GM12874 (cell line): Measurements from ENCODE around the gene TRANK1.

Experiments used
- TF ChIP-seq, protein P1 (sequence below): IDR thresholded peaks from 2 replicates; pipeline ENCODE4 v1.5.1; 2011; ENCODE audit warnings: low read depth, mild to moderate bottlenecking, control low read depth, low read length, moderate library complexity; ENCODE audit not compliant: insufficient read depth

Gene TRANK1

DNA sequence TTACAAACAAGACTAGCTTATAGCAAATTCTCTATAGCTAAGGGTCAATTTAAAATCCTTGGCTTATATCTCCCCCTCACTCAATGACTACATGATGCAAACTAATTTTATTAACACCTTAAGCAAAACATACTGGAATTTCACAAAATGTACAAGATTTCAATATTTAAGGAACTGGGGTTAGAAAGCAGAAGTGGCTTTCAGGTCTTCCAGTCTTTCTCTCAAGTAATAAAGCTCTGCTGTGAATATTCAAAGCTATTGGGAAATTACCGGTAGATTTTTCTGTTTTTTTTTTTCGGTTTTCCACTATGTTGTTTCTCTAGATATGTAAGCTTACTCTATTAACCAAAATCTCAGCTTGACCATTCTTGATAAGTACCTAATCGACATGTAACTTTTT lies 44.2 kb upstream of the TRANK1 start:
- TF ChIP-seq, protein P1, sequence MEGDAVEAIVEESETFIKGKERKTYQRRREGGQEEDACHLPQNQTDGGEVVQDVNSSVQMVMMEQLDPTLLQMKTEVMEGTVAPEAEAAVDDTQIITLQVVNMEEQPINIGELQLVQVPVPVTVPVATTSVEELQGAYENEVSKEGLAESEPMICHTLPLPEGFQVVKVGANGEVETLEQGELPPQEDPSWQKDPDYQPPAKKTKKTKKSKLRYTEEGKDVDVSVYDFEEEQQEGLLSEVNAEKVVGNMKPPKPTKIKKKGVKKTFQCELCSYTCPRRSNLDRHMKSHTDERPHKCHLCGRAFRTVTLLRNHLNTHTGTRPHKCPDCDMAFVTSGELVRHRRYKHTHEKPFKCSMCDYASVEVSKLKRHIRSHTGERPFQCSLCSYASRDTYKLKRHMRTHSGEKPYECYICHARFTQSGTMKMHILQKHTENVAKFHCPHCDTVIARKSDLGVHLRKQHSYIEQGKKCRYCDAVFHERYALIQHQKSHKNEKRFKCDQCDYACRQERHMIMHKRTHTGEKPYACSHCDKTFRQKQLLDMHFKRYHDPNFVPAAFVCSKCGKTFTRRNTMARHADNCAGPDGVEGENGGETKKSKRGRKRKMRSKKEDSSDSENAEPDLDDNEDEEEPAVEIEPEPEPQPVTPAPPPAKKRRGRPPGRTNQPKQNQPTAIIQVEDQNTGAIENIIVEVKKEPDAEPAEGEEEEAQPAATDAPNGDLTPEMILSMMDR = no peak

DNA sequence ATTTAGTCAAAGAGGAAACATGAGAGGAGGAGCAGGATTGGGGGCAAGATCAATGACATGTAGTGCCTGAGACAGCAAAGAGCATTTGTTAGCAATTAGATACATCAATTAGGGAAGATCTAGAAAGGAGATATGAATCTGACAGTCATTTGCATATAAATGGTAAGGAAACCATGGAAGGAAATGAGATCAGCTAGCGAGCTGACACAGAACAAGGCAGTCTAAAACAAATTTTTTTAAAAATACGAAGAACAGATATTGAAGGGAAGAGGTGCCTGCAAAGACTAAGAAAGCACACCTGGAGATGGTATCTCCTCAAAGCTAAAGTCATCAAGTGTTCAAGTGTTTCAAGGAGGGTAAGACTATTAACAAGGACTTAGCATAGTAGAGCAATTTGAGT lies 43.5 kb upstream of the TRANK1 start:
- TF ChIP-seq, protein P1 = no peak

DNA sequence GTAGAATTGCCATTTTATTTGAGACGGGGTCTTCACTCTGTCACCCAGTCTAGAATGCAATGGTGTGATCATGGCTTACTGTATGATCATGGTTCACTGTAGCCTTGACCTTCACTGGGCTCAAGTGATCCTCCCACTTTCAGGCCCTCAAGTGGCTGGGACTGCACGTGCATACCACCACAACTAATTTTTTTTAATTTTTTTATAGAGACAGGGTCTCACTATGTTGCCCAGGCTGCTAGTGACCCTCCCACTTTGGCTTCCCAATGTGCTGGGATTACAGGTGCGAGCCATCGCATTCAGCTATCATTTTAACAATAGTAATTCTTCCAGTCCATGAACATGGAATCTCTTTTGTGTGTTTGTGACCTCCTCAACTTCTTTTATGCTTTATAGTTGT lies 36.2 kb upstream of the TRANK1 start:
- TF ChIP-seq, protein P1 = no peak

DNA sequence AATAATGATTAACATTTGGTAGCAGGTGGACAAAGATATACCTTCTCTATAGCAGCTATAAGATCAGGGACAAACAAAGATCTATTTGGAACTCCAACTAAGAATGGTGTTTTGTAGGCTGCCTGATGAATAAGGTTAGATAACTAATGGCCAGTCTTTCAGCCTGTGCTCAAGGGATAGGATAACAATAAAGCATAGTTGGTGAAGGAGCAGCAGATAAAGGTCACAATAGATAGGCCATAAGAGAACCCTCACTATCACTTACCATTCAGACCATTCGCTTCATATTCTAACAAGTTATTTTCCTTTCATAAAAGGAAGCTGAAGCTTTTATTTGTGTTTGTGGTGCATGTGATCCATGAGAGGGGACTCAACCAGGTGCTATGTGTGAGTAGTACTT lies 28.3 kb upstream of the TRANK1 start:
- TF ChIP-seq, protein P1 = no peak

DNA sequence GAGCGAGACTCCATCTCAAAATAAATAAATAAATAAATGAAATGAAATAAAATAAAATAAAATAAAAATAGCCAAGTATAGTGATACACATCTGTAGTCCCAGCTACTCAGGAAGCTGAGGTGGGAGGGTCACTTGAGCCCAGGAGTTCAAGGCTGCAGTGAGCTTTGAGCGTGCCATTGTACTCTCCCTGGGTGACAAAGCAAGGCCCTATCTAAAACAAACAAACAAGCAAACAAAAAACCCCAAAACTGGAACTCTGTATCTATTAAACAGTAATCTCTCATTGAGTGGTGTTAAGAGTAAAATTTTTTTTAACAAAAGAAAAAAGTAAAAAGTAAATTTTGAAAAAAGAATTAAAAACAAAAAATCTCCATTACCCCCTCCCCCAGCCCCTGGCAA lies 27.3 kb upstream of the TRANK1 start:
- TF ChIP-seq, protein P1 = no peak

DNA sequence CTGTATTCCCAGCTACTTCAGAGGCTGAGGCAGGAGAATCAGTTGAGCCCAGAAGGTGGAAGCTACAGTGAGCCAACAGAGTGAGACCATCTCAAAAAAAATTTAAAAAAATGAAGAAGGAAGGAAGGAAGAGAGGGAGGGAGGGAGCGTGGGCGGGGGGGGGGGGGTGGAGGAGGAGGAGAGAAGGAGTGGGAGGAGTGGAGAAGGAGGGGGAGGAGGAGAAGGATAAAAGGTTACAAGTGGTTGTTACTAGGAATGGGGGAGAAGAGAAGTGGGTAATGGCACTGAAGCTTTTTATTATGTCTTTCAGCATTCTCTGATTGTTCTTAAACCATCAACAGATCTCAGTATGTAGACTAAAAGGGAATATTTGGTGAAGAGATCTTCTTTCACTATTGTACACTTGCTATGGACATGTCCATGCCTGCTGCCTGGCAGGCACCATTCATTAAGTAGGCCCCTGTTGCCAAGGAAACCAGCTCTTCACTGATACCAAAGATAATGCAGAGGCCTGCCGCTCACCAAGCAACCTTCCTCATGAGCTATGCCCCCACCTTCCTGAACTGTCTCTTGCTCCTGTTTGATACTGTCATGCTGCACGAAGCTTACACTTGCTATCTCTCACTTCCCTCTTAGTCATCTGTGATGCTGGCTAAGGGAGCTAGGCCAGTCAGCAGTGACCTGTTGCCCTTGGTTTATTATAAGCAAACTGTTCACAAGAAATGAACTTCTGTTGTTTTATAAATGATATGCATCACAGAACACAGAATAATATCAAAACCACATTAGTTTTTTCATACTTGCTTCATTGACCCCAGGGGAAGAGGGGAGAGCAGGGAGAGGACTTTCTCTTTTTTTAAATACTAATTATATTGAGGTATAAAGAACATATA lies 24.9 kb upstream of the TRANK1 start:
- TF ChIP-seq, protein P1 = no peak

DNA sequence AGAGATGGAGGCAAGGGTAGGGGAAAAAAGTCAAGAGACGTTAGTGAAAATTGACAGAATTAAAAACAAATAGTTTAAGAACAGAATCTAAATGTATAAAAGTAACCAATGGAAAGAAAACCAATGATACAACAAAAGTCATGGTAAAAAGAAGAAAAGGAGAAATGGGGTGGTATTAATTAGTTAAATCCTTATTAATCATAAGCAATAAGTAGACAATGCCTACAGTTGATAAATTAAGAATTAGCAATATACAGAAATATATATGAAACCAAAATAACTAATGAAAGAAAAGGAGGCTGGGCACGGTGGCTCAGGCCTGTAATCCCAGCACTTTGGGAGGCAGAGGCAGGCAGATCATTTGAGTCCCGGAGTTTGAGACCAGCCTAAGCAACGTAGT lies 24.2 kb upstream of the TRANK1 start:
- TF ChIP-seq, protein P1 = no peak

DNA sequence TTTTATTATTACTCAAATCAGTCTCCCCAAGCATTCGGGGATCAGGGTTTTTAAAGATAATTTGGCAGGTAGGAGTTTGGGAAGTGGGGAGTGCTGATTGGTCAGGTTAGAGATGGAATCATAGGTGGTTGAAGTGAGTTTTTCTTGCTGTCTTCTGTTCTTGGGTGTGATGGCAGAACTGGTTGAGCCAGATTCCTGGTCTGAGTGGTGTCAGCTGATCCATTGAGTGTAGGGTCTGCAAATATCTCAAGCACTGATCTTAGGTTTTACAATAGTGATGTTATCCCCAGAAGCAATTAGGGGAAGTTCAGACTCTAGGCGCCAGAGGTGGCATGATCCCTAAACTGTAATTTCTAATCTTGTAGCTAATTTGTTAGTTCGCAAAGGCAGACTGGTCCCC lies 20.6 kb upstream of the TRANK1 start:
- TF ChIP-seq, protein P1 = no peak
